Muscle of leg (tissue), 16 donors: ENCODE results near the gene FOLH1. TPM values are rescaled to one million over a fixed set of nuclear protein-coding genes. Genes with fewer than 3 reads are reported as not detected.
"Not testable (repeated sequence)": the region's sequence is repeated elsewhere in the genome, so short reads cannot be mapped to it uniquely, and the experiment has no call there.

Source experiments
- DNase-seq: peaks from one replicate; pipeline ENCODE4 v3.0.0; 2013
- H3K27ac ChIP-seq: one replicate; pipeline ENCODE4 v1.5.1; 2013; ENCODE audit warnings: mild to moderate bottlenecking, low read length, control low read depth
- H3K27me3 ChIP-seq: one replicate; pipeline ENCODE4 v1.6.1; 2013; ENCODE audit warnings: low read length; ENCODE audit not compliant: control insufficient read depth, insufficient read depth
- H3K36me3 ChIP-seq: one replicate; pipeline ENCODE4 v1.6.1; 2013; ENCODE audit warnings: low read length; ENCODE audit not compliant: control insufficient read depth, insufficient read depth
- H3K4me1 ChIP-seq: one replicate; pipeline ENCODE4 v1.6.1; 2013; ENCODE audit warnings: low read length; ENCODE audit not compliant: control insufficient read depth, insufficient read depth
- H3K4me3 ChIP-seq: one replicate; pipeline ENCODE4 v1.5.1; 2013; ENCODE audit warnings: low read length, control low read depth
- H3K9me3 ChIP-seq: replicated peaks from 2 replicates; pipeline ENCODE4 v1.6.1; 2013; ENCODE audit warnings: low read depth, low read length; ENCODE audit not compliant: control insufficient read depth
- WGBS: methylation state at CpG from one replicate; pipeline ENCODE4 v1.1.5; 2013; ENCODE audit warnings: missing lambda C conversion rate; ENCODE audit not compliant: insufficient coverage; 5-methylcytosine and 5-hydroxymethylcytosine counted together
- long read RNA-seq, 11 donors: transcript quantifications; one replicate each; lab custom pipeline, GENCODE V29; 2026
- polyA plus RNA-seq, 8 donors: library from polyadenylated mRNA; unstranded; fragments of 120-200 nt; gene quantifications; one replicate each; pipeline versions ENCODE4 v1.2.1 to v1.2.3, GENCODE V29; 2013; ENCODE audit warnings: inconsistent platforms in 1 of 8, low replicate concordance in 1 of 8; ENCODE audit not compliant: insufficient read length in 8 of 8, insufficient read depth in 1 of 8
- total RNA-seq: library from RNA; stranded (reverse); fragments of 120-200 nt; gene quantifications from one replicate; pipeline ENCODE4 v1.2.4, GENCODE V29; 2013

FOLH1 gene
- 1.3 TPM for total RNA-seq
- polyA plus RNA-seq: 10 to 100 TPM in 1 of 8 donors, 1 to 10 TPM in 7; 1.7 to 26.4 (median 2.7) TPM
- long read RNA-seq, donor 1: 0 reads
- long read RNA-seq, donor 2: 0 reads
- long read RNA-seq, donor 3: 0 reads
- long read RNA-seq, donor 4: 0 reads
- long read RNA-seq, donor 5: 0 reads
- long read RNA-seq, donor 6: 0 reads
- long read RNA-seq, donor 7: 0 reads
- long read RNA-seq, donor 8: 0 reads
- long read RNA-seq, donor 9, partial matches to known transcripts: 0 of 1 reads
- long read RNA-seq, donor 9, other reads (novel, unspliced or antisense): 0 of 1 reads
- long read RNA-seq, donor 10: 0 reads
- long read RNA-seq, donor 11: 0 reads

DNA sequence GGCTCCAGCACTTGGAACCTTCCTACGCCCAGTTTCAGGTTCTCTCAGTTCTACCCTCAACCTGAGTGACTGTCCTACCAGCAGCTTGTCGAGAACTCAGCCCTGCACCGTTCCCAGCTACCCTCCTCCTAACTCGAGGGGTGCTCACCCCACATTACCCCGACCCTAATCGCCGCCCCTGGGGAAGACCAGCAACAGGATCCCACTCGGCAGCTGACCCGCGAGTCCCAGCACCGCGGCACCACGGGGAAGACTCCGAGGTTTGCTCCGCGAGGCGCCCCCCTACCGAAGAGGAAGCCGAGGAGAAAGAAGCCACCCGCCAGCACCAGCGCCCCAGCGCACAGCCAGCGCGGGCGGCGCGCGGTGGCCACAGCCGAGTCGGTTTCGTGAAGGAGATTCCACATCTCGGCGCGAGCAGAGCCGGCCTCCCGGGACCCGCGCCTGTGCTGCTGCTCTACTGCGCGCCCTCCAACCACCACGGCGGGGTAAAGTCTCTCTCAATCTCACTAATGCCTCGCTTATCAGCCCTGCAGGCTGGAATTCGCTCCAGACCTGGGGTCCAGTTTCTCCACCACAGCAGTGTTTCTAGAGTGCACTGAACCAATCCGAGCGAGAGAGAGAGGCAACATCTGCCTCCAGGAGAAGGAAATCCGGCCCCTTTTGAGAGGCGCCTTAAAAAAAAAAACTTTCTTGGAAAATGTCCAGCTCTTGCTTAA is at the start of gene FOLH1:
FOLH1 (minus strand) TSS at position 597 of the 716 bp plus-strand sequence; CDS start at position 404, 193 bp downstream.
- H3K9me3 ChIP-seq: no peaks in the 10 kb centered on the region
- no peaks in the 10 kb centered on the region for H3K27me3 ChIP-seq
- 2% methylated on average over 44 of the region's 48 CpGs for WGBS
- peak within 1 kb of the TSS; percentile 42 for H3K27ac ChIP-seq
- peak; percentile 84 for DNase-seq
- H3K4me3 ChIP-seq: peak within 1 kb of the TSS; percentile 58
- peaks cover 3% of the 10 kb centered on the region for H3K4me1 ChIP-seq
- no peaks in the 10 kb centered on the region for H3K36me3 ChIP-seq

DNA sequence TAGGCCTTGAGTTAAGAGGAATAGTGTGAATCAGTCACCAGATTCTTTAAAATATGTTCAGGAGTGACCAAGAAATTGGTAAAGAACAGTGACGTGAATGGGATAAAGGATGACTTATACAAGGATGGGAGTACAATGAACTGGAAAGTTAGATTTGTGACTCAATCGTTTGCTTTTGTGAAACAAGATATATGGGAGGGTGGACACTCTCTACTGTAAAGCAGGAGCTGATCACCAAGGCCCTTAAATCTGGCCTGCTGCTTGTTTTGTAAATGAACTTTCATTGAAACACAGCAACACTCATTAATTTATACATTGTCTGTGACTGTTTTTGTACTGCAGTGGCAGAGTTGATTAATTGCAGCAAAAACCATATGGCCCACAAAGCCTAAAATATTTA is 46.7 kb upstream of the FOLH1 start:
- not testable (repeated sequence) for H3K9me3 ChIP-seq, DNase-seq, H3K27me3 ChIP-seq, H3K4me1 ChIP-seq, H3K36me3 ChIP-seq, H3K4me3 ChIP-seq, H3K27ac ChIP-seq
- 25% methylated on average over 1 of the region's 2 CpGs for WGBS

DNA sequence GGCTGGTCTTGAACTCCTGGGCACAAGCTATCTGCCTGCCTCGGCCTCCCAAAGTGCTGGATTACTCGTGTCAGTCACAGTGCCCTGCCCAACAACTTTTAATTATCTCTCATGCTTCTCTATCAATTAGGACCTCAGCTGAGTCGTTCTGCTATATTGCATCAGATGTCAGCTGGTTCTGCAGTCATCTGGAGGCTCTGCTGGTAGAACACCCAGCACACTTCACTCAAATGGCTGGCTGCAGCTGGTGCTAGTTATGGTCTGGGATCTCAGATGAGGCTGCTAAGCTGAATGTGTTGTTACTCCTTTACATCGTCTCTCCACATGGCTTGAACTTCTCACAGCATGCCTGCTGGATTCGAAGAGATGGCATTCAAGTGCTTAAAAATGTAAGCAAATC is 42.8 kb upstream of the FOLH1 start:
- not testable (repeated sequence) for H3K4me3 ChIP-seq
- WGBS: 40% methylated on average over 1 of the region's 5 CpGs

GRCh38 chr11:49250398-49251115 is 42.2 kb upstream of the FOLH1 start:
- H3K4me3 ChIP-seq, H3K27me3 ChIP-seq, H3K9me3 ChIP-seq, H3K27ac ChIP-seq, DNase-seq, H3K36me3 ChIP-seq, H3K4me1 ChIP-seq: not testable (repeated sequence)
- 70% methylated on average over 3 of the region's 5 CpGs for WGBS

More for the DNA sequence above, 42.8 kb upstream of the FOLH1 start:
- H3K36me3 ChIP-seq, H3K27me3 ChIP-seq, H3K27ac ChIP-seq, H3K9me3 ChIP-seq, H3K4me1 ChIP-seq, DNase-seq: not testable (repeated sequence)

DNA sequence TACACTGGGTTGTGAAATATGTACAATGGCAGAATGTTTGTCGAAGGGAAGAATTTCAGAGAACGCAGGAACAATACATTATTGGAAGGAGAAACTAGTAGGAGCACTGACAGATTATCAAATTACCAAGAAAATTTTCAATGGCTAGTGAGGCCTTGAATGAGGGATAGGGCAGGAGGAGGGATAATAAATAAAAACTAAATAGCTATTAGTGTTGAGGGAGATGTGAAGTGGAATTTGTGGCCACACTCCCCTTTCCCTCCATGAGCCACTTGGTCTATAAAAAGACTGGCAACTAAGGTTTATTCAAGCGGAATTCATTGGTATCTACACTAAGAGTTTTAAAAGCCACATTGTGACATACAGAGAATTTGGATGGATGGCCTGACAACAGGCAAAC is 41.0 kb upstream of the FOLH1 start:
- DNase-seq, H3K9me3 ChIP-seq, H3K4me1 ChIP-seq, H3K27ac ChIP-seq, H3K27me3 ChIP-seq, H3K36me3 ChIP-seq, H3K4me3 ChIP-seq: not testable (repeated sequence)
- no CpG with 5 or more reads among the region's 3 CpGs for WGBS

DNA sequence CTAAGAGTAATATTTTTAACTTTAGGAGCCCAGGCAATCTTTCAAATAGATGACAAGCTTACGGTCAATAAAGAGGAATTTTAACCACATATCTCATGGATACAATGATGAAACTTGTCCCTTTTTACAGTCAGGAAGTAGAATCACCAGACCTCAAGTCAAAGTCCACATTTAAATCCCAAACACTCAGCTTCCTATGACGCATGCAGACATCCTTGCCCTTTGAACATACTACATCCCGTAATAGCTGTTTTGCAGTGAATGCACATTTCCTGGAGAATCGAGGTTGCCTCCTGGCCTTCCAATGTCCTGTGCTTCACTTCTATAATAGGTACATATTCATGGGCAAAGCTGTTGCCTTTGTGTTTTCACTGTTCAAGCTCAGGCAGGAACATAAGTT is 25.3 kb upstream of the FOLH1 start:
- DNase-seq: not testable (repeated sequence)

GRCh38 chr11:49233019-49233418 is 24.6 kb upstream of the FOLH1 start:
- not testable (repeated sequence) for H3K27ac ChIP-seq, H3K4me1 ChIP-seq, H3K9me3 ChIP-seq, H3K4me3 ChIP-seq, H3K27me3 ChIP-seq, H3K36me3 ChIP-seq, DNase-seq
- WGBS: no CpG with 5 or more reads among the region's 5 CpGs

More for the DNA sequence above, 25.3 kb upstream of the FOLH1 start:
- not testable (repeated sequence) for H3K27me3 ChIP-seq, H3K9me3 ChIP-seq, H3K4me3 ChIP-seq, H3K4me1 ChIP-seq, H3K36me3 ChIP-seq, H3K27ac ChIP-seq
- 92% methylated on average over 2 of the region's 4 CpGs for WGBS

- H3K36me3 ChIP-seq, DNase-seq, H3K4me3 ChIP-seq, H3K27ac ChIP-seq, H3K27me3 ChIP-seq, H3K9me3 ChIP-seq, H3K4me1 ChIP-seq: not testable (repeated sequence)
- no CpG with 5 or more reads among the region's 3 CpGs for WGBS
Observed at GRCh38 chr11:49231725-49232124, 23.3 kb upstream of the FOLH1 start.

GRCh38 chr11:49230534-49230933 is 22.1 kb upstream of the FOLH1 start:
- H3K4me1 ChIP-seq, H3K36me3 ChIP-seq, H3K27me3 ChIP-seq, H3K4me3 ChIP-seq, H3K27ac ChIP-seq, H3K9me3 ChIP-seq: not testable (repeated sequence)
- peak; percentile 22 for DNase-seq
- WGBS: 60% methylated on average over 1 of the region's 1 CpG

DNA sequence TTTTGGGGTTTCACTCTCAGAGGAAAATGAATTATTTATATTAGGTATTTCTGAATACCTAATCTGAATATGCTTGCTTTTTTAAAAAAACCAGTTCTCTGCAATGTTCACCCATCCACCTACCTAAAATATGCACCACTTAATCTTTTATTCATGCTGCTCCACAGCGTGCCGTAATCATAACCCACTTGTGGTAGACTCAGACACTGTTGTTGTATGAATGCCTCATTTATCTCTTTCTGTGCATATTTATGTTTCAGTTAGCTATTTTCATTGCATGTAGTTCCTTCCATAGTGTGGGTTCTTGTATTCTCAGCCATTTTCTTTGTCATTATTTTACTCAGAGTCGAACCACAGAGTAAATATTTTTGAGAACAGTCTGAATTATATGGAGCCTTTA is 21.6 kb upstream of the FOLH1 start:
- not testable (repeated sequence) for H3K4me1 ChIP-seq, H3K9me3 ChIP-seq, DNase-seq, H3K4me3 ChIP-seq, H3K27me3 ChIP-seq, H3K36me3 ChIP-seq, H3K27ac ChIP-seq
- WGBS: no CpG with 5 or more reads among the region's 3 CpGs
